ENCODE measurements around the gene SSMEM1.
"Not testable (repeated sequence)": the region's sequence is repeated elsewhere in the genome, so short reads cannot be mapped to it uniquely, and the experiment has no call there.

SSMEM1 gene

DNA sequence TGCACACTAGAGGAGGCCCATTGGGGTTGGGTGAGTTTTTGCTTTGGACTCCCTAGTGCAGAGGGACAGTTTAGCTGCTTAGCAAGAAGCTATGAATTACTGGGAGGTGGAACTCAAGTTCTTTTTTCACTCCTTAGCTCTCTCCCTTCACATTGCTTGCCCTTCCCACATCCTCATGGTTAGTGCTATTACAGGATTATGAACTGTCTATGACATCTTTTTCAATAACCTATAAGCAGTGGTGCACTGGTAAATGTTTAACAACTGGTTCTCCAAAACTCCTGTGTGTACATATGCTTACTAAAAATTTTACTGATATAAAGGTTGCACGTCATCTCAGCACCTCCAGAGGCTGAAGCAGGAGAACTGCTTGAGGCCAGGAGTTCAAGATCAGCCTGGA, 6.2 kb downstream of the SSMEM1 start:
- no peak for DNase-seq (ENCODE audit: low spot score)

DNA sequence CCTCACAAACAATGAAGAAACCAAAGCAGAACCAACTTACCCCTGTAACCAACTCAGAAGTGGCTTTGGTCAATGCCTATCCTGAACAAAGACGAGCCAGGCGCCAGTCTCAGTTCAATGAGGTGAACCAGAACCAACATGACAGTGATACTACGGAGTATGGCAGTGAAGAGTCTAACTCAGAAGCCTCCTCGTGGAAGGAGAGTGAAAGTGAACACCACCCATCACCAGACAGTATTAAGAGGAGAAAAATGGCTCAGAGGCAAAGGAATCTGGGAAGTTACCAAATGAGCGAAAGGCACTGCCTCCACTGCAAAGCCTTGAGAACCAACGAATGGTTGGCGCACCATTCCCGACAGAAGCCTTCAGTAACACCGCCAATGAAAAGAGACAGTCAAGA, 8.4 kb downstream of the SSMEM1 start:
- no peak for DNase-seq (ENCODE audit: low spot score)

DNA sequence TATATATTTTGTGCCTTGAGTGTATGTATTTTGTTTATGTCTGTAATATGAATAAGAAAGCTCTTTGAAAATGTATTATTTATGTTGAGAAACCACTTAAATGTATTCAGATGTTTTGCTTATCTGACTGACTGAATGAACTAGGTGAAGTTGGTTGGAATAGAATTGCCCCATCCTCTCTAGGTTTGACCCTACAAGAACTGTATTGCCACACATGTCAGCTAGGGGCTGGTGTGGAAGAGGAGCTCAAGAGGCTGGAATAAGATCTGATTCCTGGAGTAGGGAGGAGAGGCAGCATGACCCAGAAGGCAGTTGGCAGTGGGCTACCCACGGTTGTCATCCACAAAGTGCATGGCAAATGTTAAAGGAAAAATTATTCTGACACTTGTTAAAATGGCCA, 9.1 kb downstream of the SSMEM1 start:
- DNase-seq (ENCODE audit: low spot score), result no peak

GRCh38 chr7:130218806-130219620, 11.4 kb downstream of the SSMEM1 start:
- DNase-seq (ENCODE audit: low spot score), result no peak

DNA sequence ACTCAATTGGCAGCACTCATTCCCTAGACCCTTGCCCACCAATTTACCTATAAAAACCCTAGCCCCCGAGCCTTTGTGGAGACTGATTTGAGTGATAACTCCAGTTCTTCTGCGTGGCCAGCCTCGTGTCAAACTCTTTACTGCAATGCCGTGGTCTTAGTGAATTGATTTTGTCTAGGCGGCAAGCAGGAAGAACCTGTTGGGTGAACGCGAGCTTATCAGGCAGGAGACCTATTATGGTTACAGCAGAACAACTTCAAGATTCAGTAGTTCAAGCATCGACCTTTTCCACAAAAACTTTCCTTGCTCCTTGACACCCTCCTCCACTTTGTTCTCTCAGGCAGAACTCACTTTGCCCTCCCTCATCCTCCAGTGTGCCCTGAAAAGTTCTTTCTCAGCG, 12.2 kb downstream of the SSMEM1 start:
- no peak for DNase-seq (ENCODE audit: low spot score)

DNA sequence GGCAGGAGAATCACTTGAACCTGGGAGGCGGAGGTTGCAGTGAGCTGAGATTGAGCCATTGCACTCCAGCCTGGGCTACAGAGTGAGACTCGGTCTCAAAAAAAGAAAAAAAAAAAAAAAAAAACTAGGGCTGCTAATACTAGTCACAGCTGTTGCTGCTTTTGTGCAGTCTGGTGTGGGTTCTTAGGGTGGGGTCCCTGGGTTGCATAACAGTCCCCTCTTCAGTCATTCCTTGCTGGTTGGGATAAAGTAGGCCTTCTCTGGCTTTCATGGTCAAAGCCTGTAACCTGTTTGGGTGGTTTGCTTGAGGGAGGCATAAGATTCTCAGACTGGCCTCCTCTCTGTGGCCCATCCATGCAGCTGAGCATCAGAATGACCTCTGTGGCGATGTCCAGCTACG, 14.1 kb downstream of the SSMEM1 start:
- DNase-seq (ENCODE audit: low spot score), result no peak

DNA sequence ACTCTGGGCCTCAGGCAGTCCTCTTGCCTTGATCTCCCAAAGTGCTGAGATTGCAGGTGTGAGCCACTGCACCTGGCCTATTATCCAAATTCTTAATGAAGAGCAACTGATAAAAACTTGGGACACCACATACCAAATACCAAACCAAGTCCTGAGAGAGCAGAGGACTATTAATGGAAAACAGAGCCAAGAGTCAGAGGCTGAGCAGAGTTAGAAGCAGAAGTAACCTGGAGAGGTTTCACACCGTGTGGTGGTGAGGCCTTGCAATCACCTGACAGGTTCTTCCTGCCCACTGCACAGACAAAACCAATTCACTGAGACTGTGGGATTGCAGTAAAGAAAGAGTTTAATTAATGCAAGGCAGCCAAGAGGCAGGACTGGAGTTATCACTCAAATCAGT, 16.0 kb downstream of the SSMEM1 start:
- no peak for DNase-seq (ENCODE audit: low spot score)

DNA sequence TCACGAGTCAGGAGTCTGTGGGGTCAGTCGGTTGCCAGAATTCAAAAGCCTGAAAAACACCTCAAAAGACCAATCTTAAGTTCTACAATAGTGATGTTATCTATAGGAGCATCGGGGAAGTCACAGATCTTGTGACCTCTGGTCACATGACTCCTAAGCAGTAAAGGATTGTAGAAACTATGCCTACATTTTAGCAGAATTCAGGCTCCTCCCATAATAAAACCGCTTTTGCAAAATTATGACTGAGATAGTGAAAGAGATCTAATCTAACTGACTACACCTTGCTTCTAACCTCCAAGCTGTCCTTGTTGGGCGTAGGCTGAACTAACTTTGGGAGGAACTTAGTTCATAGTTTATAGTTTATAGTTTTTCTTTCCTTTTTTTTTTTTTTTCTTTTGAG, 16.6 kb downstream of the SSMEM1 start:
- DNase-seq (ENCODE audit: low spot score), result no peak

DNA sequence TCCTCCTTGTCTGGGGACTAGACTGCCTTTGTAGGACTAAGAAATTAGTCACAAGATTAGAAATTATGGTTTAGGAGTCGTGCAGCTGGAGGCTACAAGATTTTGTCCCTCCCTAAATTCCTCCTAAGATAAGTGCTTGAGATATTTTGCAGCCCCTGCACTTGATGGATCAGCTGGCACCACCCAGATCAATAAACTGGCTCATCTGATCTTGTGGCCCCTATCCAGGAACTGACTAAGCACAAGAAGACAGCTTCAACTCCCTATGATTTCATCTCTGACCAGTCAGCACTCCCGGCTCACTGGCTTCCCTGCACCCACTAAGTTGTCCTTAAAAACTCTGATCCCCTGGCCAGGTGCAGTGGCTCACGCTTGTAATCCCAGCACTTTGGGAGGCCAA, 17.3 kb downstream of the SSMEM1 start:
- DNase-seq (ENCODE audit: low spot score), result not testable (repeated sequence)

- no peak for DNase-seq (ENCODE audit: low spot score)
Measured at GRCh38 chr7:130226333-130226732, 18.7 kb downstream of the SSMEM1 start.

- no peak for DNase-seq (ENCODE audit: low spot score)
Measured at GRCh38 chr7:130227883-130228575, 20.4 kb downstream of the SSMEM1 start.

- DNase-seq (ENCODE audit: low spot score), result no peak
Measured at GRCh38 chr7:130228840-130229502, 21.3 kb downstream of the SSMEM1 start.

GRCh38 chr7:130229981-130230380, 22.3 kb downstream of the SSMEM1 start:
- DNase-seq (ENCODE audit: low spot score), result not testable (repeated sequence)

DNA sequence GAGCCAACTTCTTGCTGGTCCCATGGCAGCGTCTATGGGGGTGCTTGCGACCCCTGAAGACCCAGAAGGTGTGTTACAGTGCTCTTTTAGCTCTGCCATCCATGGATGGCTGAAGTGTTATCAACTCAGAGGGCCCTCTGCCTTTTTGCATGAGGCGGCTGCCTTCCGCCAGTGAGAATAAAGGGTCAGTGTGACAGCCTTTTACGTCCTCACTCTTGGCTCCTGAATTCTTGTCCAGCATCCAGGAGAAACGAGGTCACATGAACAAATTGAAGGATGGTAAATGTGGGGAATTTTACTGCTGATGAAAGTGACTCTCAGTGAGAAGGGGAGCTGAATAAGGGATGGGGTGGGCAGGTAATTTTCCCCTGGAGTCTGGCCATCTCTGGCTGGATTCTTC, 24.1 kb downstream of the SSMEM1 start:
- DNase-seq (ENCODE audit: low spot score), result no peak

GRCh38 chr7:130232209-130232608, 24.5 kb downstream of the SSMEM1 start:
- DNase-seq (ENCODE audit: low spot score), result no peak

DNA sequence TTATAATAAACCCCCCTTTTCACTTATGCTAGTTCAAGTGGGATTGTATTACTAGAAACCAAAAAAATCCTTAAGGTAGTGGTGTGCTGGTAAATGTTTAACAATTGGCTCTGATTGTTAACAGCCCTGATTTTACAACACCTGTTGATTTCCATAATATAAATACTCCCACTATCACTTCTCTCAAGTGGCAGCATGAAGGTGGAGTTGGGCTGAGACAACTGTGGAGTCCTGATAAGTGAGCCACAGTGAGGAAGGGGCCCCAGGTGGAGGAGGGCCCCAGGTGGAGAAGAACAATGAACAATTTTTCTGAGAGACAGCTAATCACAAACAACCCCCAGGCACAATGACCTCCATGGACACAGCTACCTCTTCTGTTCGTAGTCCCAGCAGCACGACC, 26.4 kb downstream of the SSMEM1 start:
- no peak for DNase-seq (ENCODE audit: low spot score)

DNA sequence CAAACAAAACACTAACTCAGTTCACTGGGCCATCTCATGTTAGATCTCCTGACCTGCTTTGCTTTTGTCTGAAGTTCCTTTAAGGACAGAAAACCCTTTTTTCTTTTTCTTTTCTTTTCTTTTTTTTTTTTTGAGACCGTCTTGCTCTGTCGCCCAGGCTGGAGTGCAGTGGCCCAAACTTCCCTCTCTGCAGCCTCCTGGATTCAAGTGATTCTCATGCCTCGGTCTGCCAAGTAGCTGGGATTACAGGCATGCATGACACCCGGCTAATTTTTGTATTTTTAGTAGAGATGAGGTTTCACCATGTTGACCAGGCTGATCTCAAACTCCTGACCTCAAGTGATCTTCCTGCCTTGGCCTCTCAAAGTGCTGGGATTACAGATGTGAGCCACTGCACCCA, 28.7 kb downstream of the SSMEM1 start:
- DNase-seq (ENCODE audit: low spot score), result not testable (repeated sequence)

DNA sequence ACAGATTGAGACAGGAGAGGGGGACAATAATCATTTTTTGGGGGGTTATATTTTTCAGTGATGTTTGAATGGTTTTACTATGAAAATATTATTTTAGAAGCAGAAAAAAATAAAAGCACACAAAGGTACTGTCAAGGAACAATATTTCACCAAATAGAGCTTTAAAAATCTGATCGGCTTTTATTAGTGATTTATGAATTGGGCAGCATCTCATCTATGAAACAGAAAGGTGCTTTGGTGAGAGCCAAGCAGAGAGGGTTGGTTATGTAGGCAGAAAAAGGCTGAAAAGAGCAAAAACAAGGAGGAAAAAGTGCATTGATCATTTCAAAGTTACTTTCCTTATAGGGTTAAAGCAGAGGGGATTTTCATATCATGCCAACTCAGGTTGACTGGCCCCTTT, 32.6 kb downstream of the SSMEM1 start:
- no peak for DNase-seq (ENCODE audit: low spot score)

DNA sequence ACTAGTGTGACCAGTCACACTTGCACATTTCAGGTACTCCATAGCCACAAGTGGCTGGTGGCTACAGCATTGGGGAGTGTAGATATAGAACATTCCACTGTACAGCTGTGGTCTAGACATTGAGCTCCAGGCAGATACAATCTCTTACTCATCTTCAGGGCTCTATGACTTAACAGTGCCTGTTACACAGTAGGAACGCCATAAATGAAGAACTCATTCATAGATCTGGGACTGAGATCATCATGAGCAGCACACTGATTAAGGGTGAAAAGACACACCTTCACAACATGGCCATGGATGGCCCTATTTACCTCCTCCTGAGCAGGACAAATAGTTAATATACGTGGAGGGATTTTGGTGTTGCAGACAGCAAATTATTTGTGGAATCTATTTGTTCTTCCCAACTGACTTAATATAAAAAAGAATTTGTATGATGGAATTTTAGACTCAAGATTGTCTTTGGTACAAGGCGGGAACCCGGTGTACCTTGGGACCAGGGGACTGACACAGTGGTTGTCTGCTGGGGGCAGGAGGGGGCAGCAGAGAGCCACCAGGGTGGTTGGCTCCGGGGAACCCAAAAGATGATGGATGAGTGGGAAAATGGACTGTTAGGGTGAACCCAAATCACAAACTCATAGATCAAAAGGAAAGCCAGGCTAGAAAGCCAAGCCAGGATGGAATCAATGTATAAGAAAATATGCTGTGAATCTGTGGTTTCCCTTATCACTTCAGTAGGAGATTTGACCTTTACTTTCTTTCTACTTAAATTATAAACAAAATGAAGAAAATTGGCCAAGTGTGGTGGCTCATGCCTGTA, 34.7 kb downstream of the SSMEM1 start:
- DNase-seq (ENCODE audit: low spot score), result peak; percentile 12

DNA sequence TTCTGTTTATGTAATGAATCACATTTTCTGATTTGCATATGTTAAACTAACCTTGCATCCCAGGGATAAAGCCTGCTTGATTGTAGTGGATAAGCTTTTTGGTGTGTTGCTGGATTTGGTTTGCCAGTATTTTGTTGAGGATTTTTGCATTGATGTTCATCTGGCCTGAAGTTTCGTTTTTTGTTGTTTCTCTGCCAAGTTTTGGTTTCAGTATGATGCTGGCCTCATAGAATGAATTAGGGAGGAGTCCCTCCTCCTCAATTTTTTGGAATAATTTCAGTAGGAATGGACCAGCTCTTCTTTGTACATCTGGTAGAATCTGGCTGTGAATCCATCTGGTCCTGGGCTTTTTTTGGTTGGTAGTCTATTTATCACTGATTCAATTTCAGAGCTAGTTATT, 35.8 kb downstream of the SSMEM1 start:
- not testable (repeated sequence) for DNase-seq (ENCODE audit: low spot score)

DNA sequence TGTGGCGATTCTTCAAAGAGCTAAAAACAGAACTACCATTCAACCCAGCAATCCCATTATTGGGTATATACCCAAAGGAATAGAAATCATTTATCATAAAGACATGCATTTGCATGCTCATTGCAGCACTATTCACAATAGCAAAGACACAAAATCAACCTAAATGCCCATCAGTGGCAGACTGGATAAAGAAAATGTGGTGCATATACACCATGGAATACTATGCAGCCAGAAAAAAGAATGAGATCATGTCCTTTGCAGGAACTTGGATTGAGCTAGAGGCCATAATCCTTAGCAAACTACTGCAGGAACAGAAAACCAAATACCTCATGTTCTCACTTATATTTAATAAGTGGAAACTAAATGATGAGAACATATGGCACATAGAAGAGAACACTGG, 38.8 kb downstream of the SSMEM1 start:
- DNase-seq (ENCODE audit: low spot score), result not testable (repeated sequence)

DNA sequence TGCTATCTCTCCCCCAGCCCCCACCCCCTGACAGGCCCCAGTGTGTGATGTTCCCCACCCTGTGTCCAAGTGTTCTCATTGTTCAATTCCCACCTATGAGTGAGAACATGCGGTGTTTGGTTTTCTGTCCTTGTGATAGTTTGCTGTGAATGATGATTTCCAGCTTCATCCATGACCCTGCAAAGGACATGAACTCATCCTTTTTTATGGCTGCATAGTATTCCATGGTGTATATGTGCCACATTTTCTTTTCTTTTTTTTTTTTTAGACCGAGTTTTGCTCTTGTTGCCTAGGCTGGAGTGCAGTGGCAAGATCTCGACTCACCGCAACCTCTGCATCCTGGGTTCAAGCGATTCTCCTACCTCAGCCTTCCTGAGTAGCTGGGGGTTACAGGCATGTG, 41.2 kb downstream of the SSMEM1 start:
- not testable (repeated sequence) for DNase-seq (ENCODE audit: low spot score)

Measured in kidney capillary endothelial cell (primary cell).